ENCODE results near the gene GALNT17. TPM values are rescaled to one million over a fixed set of nuclear protein-coding genes. Genes with fewer than 3 reads are reported as not detected.

Gene GALNT17
- total RNA-seq, 2 donors from 2014 or later = 46.7 to 58.1 TPM

DNA sequence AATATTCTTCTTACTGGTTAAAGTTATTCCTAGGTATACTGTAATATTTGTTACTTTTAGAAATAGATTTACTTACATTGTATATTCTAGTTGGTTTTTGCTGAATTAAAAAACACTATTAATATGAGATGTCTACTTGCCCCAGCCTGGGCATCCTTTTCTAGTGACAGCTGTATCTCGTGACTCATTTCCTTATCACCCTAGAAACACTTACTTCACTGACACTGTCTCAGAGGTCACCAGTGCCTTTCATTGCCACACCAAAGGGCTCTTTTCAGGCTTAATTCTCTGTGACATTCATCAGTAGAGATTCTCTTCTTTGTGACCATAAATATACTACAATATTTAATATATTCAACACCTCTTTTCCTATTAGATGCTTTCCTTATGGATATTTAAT is 194.7 kb downstream of the GALNT17 start:
- DNase-seq (ENCODE audit: low spot score) = no peak
- intact Hi-C loops (cut with DNase I) = no loop called here
- Histone ChIP-seq H3K27me3 (replicated peaks; ENCODE audit: insufficient read depth) (no peaks in the 10 kb centered on the region), H3K36me3 (no peaks in the 10 kb centered on the region), H3K4me1 (replicated peaks) (no peaks in the 10 kb centered on the region), H3K27ac (no peak overlapping the region), H3K4me3 (no peak overlapping the region), H3K9me3 (no peaks in the 10 kb centered on the region)
- TF ChIP-seq, protein P1, sequence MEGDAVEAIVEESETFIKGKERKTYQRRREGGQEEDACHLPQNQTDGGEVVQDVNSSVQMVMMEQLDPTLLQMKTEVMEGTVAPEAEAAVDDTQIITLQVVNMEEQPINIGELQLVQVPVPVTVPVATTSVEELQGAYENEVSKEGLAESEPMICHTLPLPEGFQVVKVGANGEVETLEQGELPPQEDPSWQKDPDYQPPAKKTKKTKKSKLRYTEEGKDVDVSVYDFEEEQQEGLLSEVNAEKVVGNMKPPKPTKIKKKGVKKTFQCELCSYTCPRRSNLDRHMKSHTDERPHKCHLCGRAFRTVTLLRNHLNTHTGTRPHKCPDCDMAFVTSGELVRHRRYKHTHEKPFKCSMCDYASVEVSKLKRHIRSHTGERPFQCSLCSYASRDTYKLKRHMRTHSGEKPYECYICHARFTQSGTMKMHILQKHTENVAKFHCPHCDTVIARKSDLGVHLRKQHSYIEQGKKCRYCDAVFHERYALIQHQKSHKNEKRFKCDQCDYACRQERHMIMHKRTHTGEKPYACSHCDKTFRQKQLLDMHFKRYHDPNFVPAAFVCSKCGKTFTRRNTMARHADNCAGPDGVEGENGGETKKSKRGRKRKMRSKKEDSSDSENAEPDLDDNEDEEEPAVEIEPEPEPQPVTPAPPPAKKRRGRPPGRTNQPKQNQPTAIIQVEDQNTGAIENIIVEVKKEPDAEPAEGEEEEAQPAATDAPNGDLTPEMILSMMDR (IDR thresholded peaks at IDR 0.05) = no peak
- TF ChIP-seq POLR2AphosphoS5 (IDR thresholded peaks at IDR 0.05) (no peak), POLR2A (IDR thresholded peaks at IDR 0.05) (no peak)
- 76% methylated on average over 1 of the region's 1 CpG for WGBS

- Histone ChIP-seq H3K9me3 (no peaks in the 10 kb centered on the region), H3K4me3 (no peak overlapping the region), H3K36me3 (no peaks in the 10 kb centered on the region), H3K27ac (no peak overlapping the region), H3K27me3 (replicated peaks; ENCODE audit: insufficient read depth) (no peaks in the 10 kb centered on the region), H3K4me1 (replicated peaks) (no peaks in the 10 kb centered on the region)
- intact Hi-C loops (cut with DNase I) = no loop called here
- 73% methylated on average over 5 of the region's 5 CpGs for WGBS
- DNase-seq (ENCODE audit: low spot score) = no peak
- TF ChIP-seq, protein P1 (IDR thresholded peaks at IDR 0.05) = no peak
- TF ChIP-seq POLR2A (IDR thresholded peaks at IDR 0.05) = no peak
- no peak for TF ChIP-seq POLR2AphosphoS5 (IDR thresholded peaks at IDR 0.05)
Measured at GRCh38 chr7:71327946-71328345, 196.0 kb downstream of the GALNT17 start.

DNA sequence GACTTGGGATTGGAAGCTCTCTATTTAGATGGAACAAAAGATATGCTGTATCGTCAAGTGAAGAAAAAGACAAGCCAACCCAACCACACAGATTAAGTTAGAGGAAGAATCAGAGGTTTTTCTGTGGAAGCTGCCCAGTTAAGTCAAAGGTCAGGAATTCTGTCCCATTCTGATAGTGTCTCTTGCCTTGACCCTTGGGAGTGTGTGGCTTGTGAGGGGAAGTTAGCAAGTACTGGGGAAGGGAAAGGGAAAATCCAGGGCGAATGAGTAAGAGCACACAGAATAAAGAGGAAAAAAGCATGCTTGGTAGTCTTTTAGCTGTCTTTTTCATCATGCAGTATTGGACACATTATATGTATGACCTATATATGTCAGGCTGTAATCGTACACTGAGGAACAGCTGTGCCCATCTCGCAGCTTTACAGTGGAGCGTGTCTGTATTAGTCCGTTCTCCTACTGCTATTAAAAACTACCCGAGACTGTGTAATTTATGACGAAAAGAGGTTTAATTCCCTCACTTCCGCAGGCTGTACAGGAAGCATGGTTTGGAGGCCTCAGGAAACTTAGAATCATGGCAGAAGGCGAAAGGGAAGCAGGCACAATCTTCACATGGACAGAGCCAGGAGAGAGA is 197.2 kb downstream of the GALNT17 start:
- no peaks in the 10 kb centered on the region for H3K9me3 ChIP-seq
- H3K27ac ChIP-seq = no peak overlapping the region
- H3K27me3 ChIP-seq (replicated peaks; ENCODE audit: insufficient read depth) = no peaks in the 10 kb centered on the region
- intact Hi-C loops (cut with DNase I) = no loop called here
- H3K36me3 ChIP-seq = no peaks in the 10 kb centered on the region
- no peak for DNase-seq (ENCODE audit: low spot score)
- no peaks in the 10 kb centered on the region for H3K4me1 ChIP-seq (replicated peaks)
- no peak overlapping the region for H3K4me3 ChIP-seq
- WGBS = 66% methylated on average over 10 of the region's 10 CpGs
- no peak for TF ChIP-seq POLR2AphosphoS5 (IDR thresholded peaks at IDR 0.05)
- TF ChIP-seq, protein P1 (IDR thresholded peaks at IDR 0.05) = no peak
- TF ChIP-seq POLR2A (IDR thresholded peaks at IDR 0.05) = no peak

- Histone ChIP-seq H3K27ac (no peak overlapping the region), H3K27me3 (replicated peaks; ENCODE audit: insufficient read depth) (no peaks in the 10 kb centered on the region), H3K9me3 (no peaks in the 10 kb centered on the region), H3K36me3 (no peaks in the 10 kb centered on the region), H3K4me3 (no peak overlapping the region), H3K4me1 (replicated peaks) (no peaks in the 10 kb centered on the region)
- 67% methylated on average over 4 of the region's 4 CpGs for WGBS
- no peak for TF ChIP-seq POLR2A (IDR thresholded peaks at IDR 0.05)
- TF ChIP-seq, protein P1 (IDR thresholded peaks at IDR 0.05) = no peak
- no peak for TF ChIP-seq POLR2AphosphoS5 (IDR thresholded peaks at IDR 0.05)
- intact Hi-C loops (cut with DNase I) = no loop called here
- DNase-seq (ENCODE audit: low spot score) = no peak
Measured at GRCh38 chr7:71332207-71332606, 200.3 kb downstream of the GALNT17 start.

GRCh38 chr7:71334541-71334940 is 202.6 kb downstream of the GALNT17 start:
- intact Hi-C loops (cut with DNase I) = no loop called here
- DNase-seq (ENCODE audit: low spot score) = no peak
- H3K4me1 ChIP-seq (replicated peaks) = no peaks in the 10 kb centered on the region
- no peaks in the 10 kb centered on the region for H3K27me3 ChIP-seq (replicated peaks; ENCODE audit: insufficient read depth)
- H3K9me3 ChIP-seq = no peaks in the 10 kb centered on the region
- H3K36me3 ChIP-seq = no peaks in the 10 kb centered on the region
- TF ChIP-seq POLR2A (IDR thresholded peaks at IDR 0.05) = no peak
- TF ChIP-seq, protein P1 (IDR thresholded peaks at IDR 0.05) = no peak
- TF ChIP-seq POLR2AphosphoS5 (IDR thresholded peaks at IDR 0.05) = no peak
- H3K4me3 ChIP-seq = no peak overlapping the region
- no peak overlapping the region for H3K27ac ChIP-seq
- 7% methylated on average over 1 of the region's 1 CpG for WGBS

All from prostate gland (tissue), 2 donors.